ENCODE results near the gene PVALEF. TPM values are rescaled to one million over a fixed set of nuclear protein-coding genes. Genes with fewer than 3 reads are reported as not detected.

The PVALEF gene
- total and polyA plus RNA-seq, 2 of the 13 experiments (the other 11 are each of a cell fraction or from before 2014, with no cell fraction given): 0.18 TPM

DNA sequence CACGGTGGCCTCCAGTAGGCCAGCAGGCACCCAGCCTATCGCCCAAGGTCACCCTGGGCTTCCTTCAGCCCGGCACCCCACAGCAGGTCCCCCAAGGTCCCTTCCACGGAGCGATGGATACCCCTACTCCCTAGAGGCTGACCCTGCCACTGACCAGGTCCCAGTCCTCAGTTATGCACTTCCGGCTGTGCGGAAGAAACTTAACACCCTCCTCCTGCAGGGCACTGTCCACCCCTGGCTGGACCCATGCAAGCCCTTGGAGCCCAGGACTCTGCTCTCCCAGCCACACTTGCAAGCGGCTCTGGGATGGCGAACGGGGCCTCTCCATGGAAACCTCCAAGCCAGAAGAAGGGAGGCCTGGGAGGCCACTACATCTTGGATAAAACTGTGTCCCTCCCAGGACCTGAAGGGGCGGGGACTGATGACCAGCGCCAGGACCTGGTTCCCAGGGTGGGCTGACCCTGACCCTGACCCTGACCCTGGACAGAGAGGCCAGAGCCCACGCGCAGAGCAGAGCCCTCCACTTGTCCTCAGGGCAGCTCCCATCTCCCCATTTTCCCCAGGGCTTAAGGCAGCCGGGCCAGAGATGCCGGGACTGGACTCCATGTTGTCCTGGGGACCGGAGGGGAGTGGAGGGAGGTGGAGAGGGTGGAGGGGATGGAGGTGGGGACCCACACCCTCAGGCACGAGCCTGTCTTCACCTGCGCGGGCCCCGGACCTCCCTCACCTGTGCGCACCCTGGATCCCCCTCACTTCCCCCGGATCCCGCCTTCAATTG lies 56.7 kb downstream of the PVALEF start (continued):
- TF ChIP-seq, protein P1, sequence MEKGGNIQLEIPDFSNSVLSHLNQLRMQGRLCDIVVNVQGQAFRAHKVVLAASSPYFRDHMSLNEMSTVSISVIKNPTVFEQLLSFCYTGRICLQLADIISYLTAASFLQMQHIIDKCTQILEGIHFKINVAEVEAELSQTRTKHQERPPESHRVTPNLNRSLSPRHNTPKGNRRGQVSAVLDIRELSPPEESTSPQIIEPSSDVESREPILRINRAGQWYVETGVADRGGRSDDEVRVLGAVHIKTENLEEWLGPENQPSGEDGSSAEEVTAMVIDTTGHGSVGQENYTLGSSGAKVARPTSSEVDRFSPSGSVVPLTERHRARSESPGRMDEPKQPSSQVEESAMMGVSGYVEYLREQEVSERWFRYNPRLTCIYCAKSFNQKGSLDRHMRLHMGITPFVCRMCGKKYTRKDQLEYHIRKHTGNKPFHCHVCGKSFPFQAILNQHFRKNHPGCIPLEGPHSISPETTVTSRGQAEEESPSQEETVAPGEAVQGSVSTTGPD (CRISPR knock-in tag; IDR thresholded peaks at IDR 0.05): no peak
- TF ChIP-seq, protein P2, sequence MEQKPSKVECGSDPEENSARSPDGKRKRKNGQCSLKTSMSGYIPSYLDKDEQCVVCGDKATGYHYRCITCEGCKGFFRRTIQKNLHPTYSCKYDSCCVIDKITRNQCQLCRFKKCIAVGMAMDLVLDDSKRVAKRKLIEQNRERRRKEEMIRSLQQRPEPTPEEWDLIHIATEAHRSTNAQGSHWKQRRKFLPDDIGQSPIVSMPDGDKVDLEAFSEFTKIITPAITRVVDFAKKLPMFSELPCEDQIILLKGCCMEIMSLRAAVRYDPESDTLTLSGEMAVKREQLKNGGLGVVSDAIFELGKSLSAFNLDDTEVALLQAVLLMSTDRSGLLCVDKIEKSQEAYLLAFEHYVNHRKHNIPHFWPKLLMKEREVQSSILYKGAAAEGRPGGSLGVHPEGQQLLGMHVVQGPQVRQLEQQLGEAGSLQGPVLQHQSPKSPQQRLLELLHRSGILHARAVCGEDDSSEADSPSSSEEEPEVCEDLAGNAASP (CRISPR knock-in tag; IDR thresholded peaks at IDR 0.05; ENCODE audit: borderline replicate concordance): no peak
- no peak for TF ChIP-seq DR1 (CRISPR knock-in tag; IDR thresholded peaks at IDR 0.05)
- TF ChIP-seq PCBP2 (optimal IDR thresholded peaks at IDR 0.05; ENCODE audit: low read depth, low read length, poor library complexity, severe bottlenecking): no peak
- 0 out of 2 replicates have a peak, but pooled peaks have one; percentile 28 for TF ChIP-seq ZSCAN22 (CRISPR knock-in tag; IDR thresholded peaks at IDR 0.05)
- no peak for TF ChIP-seq CHD4 (IDR thresholded peaks at IDR 0.05; ENCODE audit: borderline replicate concordance, low read length)
- TF ChIP-seq MAFF (IDR thresholded peaks at IDR 0.05; ENCODE audit: low read depth, low read length): no peak
- peak; percentile 21; the same call in 1 of the 2 replicates for TF ChIP-seq ZNF343 (CRISPR knock-in tag; IDR thresholded peaks at IDR 0.05)
- TF ChIP-seq, protein P3, sequence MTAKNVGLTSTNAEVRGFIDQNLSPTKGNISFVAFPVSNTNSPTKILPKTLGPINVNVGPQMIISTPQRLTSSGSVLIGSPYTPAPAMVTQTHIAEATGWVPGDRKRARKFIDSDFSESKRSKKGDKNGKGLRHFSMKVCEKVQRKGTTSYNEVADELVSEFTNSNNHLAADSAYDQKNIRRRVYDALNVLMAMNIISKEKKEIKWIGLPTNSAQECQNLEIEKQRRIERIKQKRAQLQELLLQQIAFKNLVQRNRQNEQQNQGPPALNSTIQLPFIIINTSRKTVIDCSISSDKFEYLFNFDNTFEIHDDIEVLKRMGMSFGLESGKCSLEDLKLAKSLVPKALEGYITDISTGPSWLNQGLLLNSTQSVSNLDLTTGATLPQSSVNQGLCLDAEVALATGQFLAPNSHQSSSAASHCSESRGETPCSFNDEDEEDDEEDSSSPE (CRISPR knock-in tag; IDR thresholded peaks at IDR 0.05): no peak
- TF ChIP-seq PLRG1 (conservative IDR thresholded peaks at IDR 0.05): no peak
- TF ChIP-seq, protein P4, sequence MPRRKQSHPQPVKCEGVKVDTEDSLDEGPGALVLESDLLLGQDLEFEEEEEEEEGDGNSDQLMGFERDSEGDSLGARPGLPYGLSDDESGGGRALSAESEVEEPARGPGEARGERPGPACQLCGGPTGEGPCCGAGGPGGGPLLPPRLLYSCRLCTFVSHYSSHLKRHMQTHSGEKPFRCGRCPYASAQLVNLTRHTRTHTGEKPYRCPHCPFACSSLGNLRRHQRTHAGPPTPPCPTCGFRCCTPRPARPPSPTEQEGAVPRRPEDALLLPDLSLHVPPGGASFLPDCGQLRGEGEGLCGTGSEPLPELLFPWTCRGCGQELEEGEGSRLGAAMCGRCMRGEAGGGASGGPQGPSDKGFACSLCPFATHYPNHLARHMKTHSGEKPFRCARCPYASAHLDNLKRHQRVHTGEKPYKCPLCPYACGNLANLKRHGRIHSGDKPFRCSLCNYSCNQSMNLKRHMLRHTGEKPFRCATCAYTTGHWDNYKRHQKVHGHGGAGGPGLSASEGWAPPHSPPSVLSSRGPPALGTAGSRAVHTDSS (CRISPR knock-in tag; conservative IDR thresholded peaks at IDR 0.05): no peak
- TF ChIP-seq ZKSCAN1 (IDR thresholded peaks at IDR 0.05; ENCODE audit: low read length): no peak
- TF ChIP-seq, protein P5, sequence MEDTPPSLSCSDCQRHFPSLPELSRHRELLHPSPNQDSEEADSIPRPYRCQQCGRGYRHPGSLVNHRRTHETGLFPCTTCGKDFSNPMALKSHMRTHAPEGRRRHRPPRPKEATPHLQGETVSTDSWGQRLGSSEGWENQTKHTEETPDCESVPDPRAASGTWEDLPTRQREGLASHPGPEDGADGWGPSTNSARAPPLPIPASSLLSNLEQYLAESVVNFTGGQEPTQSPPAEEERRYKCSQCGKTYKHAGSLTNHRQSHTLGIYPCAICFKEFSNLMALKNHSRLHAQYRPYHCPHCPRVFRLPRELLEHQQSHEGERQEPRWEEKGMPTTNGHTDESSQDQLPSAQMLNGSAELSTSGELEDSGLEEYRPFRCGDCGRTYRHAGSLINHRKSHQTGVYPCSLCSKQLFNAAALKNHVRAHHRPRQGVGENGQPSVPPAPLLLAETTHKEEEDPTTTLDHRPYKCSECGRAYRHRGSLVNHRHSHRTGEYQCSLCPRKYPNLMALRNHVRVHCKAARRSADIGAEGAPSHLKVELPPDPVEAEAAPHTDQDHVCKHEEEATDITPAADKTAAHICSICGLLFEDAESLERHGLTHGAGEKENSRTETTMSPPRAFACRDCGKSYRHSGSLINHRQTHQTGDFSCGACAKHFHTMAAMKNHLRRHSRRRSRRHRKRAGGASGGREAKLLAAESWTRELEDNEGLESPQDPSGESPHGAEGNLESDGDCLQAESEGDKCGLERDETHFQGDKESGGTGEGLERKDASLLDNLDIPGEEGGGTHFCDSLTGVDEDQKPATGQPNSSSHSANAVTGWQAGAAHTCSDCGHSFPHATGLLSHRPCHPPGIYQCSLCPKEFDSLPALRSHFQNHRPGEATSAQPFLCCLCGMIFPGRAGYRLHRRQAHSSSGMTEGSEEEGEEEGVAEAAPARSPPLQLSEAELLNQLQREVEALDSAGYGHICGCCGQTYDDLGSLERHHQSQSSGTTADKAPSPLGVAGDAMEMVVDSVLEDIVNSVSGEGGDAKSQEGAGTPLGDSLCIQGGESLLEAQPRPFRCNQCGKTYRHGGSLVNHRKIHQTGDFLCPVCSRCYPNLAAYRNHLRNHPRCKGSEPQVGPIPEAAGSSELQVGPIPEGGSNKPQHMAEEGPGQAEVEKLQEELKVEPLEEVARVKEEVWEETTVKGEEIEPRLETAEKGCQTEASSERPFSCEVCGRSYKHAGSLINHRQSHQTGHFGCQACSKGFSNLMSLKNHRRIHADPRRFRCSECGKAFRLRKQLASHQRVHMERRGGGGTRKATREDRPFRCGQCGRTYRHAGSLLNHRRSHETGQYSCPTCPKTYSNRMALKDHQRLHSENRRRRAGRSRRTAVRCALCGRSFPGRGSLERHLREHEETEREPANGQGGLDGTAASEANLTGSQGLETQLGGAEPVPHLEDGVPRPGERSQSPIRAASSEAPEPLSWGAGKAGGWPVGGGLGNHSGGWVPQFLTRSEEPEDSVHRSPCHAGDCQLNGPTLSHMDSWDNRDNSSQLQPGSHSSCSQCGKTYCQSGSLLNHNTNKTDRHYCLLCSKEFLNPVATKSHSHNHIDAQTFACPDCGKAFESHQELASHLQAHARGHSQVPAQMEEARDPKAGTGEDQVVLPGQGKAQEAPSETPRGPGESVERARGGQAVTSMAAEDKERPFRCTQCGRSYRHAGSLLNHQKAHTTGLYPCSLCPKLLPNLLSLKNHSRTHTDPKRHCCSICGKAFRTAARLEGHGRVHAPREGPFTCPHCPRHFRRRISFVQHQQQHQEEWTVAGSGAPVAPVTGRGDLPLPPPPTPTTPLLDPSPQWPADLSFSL (CRISPR knock-in tag; IDR thresholded peaks at IDR 0.05): no peak
- peak; percentile 28 for TF ChIP-seq AGO1 (IDR thresholded peaks at IDR 0.05; ENCODE audit: low read depth, low read length, poor library complexity, severe bottlenecking)
- peak; percentile 70 for TF ChIP-seq RARA (CRISPR knock-in tag; IDR thresholded peaks at IDR 0.05)
